ENCODE measurements around the gene DNAI7. TPM values are rescaled to one million over a fixed set of nuclear protein-coding genes. Genes with fewer than 3 reads are reported as not detected.

DNAI7 gene
- total RNA-seq, 1 donor: not detected

GRCh38 chr12:25126101-25126500 is 68.9 kb downstream of the DNAI7 start:
- no peak overlapping the region for H3K4me3 ChIP-seq (ENCODE audit: low read depth, low read length)
- DNase-seq (ENCODE audit: low read depth): no peak
- TF ChIP-seq CTCF (IDR thresholded peaks at IDR 0.05; ENCODE audit: insufficient read depth, low read depth, low read length): no peak

GRCh38 chr12:25124493-25124892 is 70.5 kb downstream of the DNAI7 start:
- H3K4me3 ChIP-seq (ENCODE audit: low read depth, low read length): no peak overlapping the region
- no peak for DNase-seq (ENCODE audit: low read depth)
- TF ChIP-seq CTCF (IDR thresholded peaks at IDR 0.05; ENCODE audit: insufficient read depth, low read depth, low read length): no peak

GRCh38 chr12:25123126-25123525 is 71.8 kb downstream of the DNAI7 start:
- DNase-seq (ENCODE audit: low read depth): no peak
- no peak overlapping the region for H3K4me3 ChIP-seq (ENCODE audit: low read depth, low read length)
- TF ChIP-seq CTCF (IDR thresholded peaks at IDR 0.05; ENCODE audit: insufficient read depth, low read depth, low read length): no peak

- no peak overlapping the region for H3K4me3 ChIP-seq (ENCODE audit: low read depth, low read length)
- TF ChIP-seq CTCF (IDR thresholded peaks at IDR 0.05; ENCODE audit: insufficient read depth, low read depth, low read length): no peak
- no peak for DNase-seq (ENCODE audit: low read depth)
Observed at GRCh38 chr12:25121916-25122315, 73.0 kb downstream of the DNAI7 start.

- no peak for DNase-seq (ENCODE audit: low read depth)
- H3K4me3 ChIP-seq (ENCODE audit: low read depth, low read length): no peak overlapping the region
- no peak for TF ChIP-seq CTCF (IDR thresholded peaks at IDR 0.05; ENCODE audit: insufficient read depth, low read depth, low read length)
Observed at GRCh38 chr12:25121110-25121509, 73.8 kb downstream of the DNAI7 start.

- no peak for TF ChIP-seq CTCF (IDR thresholded peaks at IDR 0.05; ENCODE audit: insufficient read depth, low read depth, low read length)
- no peak for DNase-seq (ENCODE audit: low read depth)
- H3K4me3 ChIP-seq (ENCODE audit: low read depth, low read length): no peak overlapping the region
Observed at GRCh38 chr12:25119020-25119419, 75.9 kb downstream of the DNAI7 start.

- TF ChIP-seq CTCF (IDR thresholded peaks at IDR 0.05; ENCODE audit: insufficient read depth, low read depth, low read length): no peak
- no peak for DNase-seq (ENCODE audit: low read depth)
- H3K4me3 ChIP-seq (ENCODE audit: low read depth, low read length): no peak overlapping the region
Observed at GRCh38 chr12:25115677-25116076, 79.3 kb downstream of the DNAI7 start.
